ENCODE measurements around the gene TMEM115. TPM values are rescaled to one million over a fixed set of nuclear protein-coding genes. Genes with fewer than 3 reads are reported as not detected.

TMEM115 gene
- total and polyA plus RNA-seq, 2 of the 4 experiments (the other 2 are of a cell fraction), result 35.3 to 47.3 TPM

GRCh38 chr3:50356553-50356952 is 2.8 kb downstream of the TMEM115 start:
- H2BK120ac ChIP-seq (ENCODE audit: low read depth, low read length), result no peak overlapping the region
- peaks cover 53% of the 10 kb centered on the region for H4K20me1 ChIP-seq (ENCODE audit: insufficient read depth, low read length)
- CTCF ChIA-PET, result interaction anchor here (0.5 kb wide), 1 partner anchor 186 kb away, joined by 3 read pairs; no protein-coding TSS in a partner anchor
- DNase-seq, result no peak
- H3K18ac ChIP-seq (ENCODE audit: low read depth, low read length), result no peak overlapping the region
- H2AK5ac ChIP-seq (ENCODE audit: low read depth, low read length), result no peak overlapping the region
- H3K79me1 ChIP-seq (ENCODE audit: low read depth in 1 of 2, low read length in 2 of 2), result peaks cover 4 to 66% of the 10 kb centered on the region in 2 experiments
- H2BK15ac ChIP-seq (ENCODE audit: low read depth, low read length), result no peak overlapping the region
- 88% methylated on average over 1 of the region's 5 CpGs; no CpG with 5 or more reads in 1 of the 2 experiments for WGBS, 2 experiments (ENCODE audit: extremely low coverage in 2 of 2, insufficient read length in 1 of 2)
- H2AFZ ChIP-seq (replicated peaks; ENCODE audit: low read length, poor library complexity), result no peak overlapping the region
- H2AK9ac ChIP-seq (replicated peaks; ENCODE audit: low read depth, low read length, poor library complexity), result peak overlapping the region; percentile 8
- H3K27me3 ChIP-seq (ENCODE audit: control insufficient read depth, insufficient read depth, low read length), result no peaks in the 10 kb centered on the region
- dilution Hi-C loops (cut with HindIII; ENCODE audit: low sequenced_read_pairs, unreplicated experiment) (no loop called here), intact Hi-C loops (cut with micrococcal nuclease) (no loop called here), in situ Hi-C loops (cut with MboI; ENCODE audit: low sequenced_read_pairs) (no loop called here)
- no peak overlapping the region for H3K27ac ChIP-seq (ENCODE audit: insufficient read depth, low read length)
- no peak overlapping the region; the same call in 1 of the 2 replicates for H3K4me3 ChIP-seq (ENCODE audit: insufficient read depth, low read depth, low read length)
- peaks cover 29% of the 10 kb centered on the region for H3K4me1 ChIP-seq (ENCODE audit: control insufficient read depth, insufficient read depth, low read length)
- peaks cover 17% of the 10 kb centered on the region for H3K9me1 ChIP-seq (ENCODE audit: insufficient read depth, low read length)
- H2BK20ac ChIP-seq (ENCODE audit: low read depth, low read length), result no peak overlapping the region
- no peak overlapping the region for H3K4ac ChIP-seq (ENCODE audit: low read depth, low read length)
- no peaks in the 10 kb centered on the region for H3K9me3 ChIP-seq (ENCODE audit: control insufficient read depth, insufficient read depth, low read length)
- 0 out of 2 replicates have a peak overlapping the region, but pooled peaks have one; percentile 19 for H3K14ac ChIP-seq (replicated peaks; ENCODE audit: low read depth, low read length)
- peaks cover 44% of the 10 kb centered on the region for H3K36me3 ChIP-seq (ENCODE audit: control insufficient read depth, insufficient read depth, low read length)
- H3K23ac ChIP-seq (ENCODE audit: low read depth, low read length), result peak overlapping the region; percentile 3; the same call in 1 of the 2 replicates
- no peak for TF ChIP-seq CHD1 (IDR thresholded peaks at IDR 0.05; ENCODE audit: low read depth, low read length)
- TF ChIP-seq BHLHE40 (IDR thresholded peaks at IDR 0.05; ENCODE audit: low read depth, low read length), result no peak
- no peak for TF ChIP-seq MXI1 (IDR thresholded peaks at IDR 0.05; ENCODE audit: borderline replicate concordance, low read depth, low read length)
- TF ChIP-seq RAD21 (IDR thresholded peaks at IDR 0.05; ENCODE audit: low read length), result no peak
- TF ChIP-seq, protein P1, sequence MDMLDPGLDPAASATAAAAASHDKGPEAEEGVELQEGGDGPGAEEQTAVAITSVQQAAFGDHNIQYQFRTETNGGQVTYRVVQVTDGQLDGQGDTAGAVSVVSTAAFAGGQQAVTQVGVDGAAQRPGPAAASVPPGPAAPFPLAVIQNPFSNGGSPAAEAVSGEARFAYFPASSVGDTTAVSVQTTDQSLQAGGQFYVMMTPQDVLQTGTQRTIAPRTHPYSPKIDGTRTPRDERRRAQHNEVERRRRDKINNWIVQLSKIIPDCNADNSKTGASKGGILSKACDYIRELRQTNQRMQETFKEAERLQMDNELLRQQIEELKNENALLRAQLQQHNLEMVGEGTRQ (IDR thresholded peaks at IDR 0.05; ENCODE audit: low read depth, low read length), result no peak
- no peak for TF ChIP-seq CEBPB (IDR thresholded peaks at IDR 0.05; ENCODE audit: low read depth, low read length)
- no peak for TF ChIP-seq MAZ (IDR thresholded peaks at IDR 0.05; ENCODE audit: borderline replicate concordance, low read depth, low read length)
- TF ChIP-seq RFX5 (IDR thresholded peaks at IDR 0.05; ENCODE audit: low read depth, low read length), result no peak
- no peak for TF ChIP-seq MAFK (IDR thresholded peaks at IDR 0.05; ENCODE audit: low read depth, low read length)
- TF ChIP-seq CTCF (conservative IDR thresholded peaks at IDR 0.05; ENCODE audit: low read depth, low read length), result no peak
- H4K91ac ChIP-seq (ENCODE audit: insufficient read depth, low read depth, low read length), result no peak overlapping the region
- BruUV-seq (replicated peaks), result no TSS peak
- ATAC-seq (ENCODE audit: low read depth), result no peak
- no peak overlapping the region for H3K56ac ChIP-seq (ENCODE audit: extremely low read depth, insufficient read depth, low read length)
- POLR2A ChIA-PET (ENCODE audit: unreplicated experiment), result interaction anchor here (1.0 kb wide), 1 partner anchor 212 kb away, joined by 3 read pairs; the partner anchor contains the start of gene HEMK1
- H4K8ac ChIP-seq (ENCODE audit: low read depth in 2 of 2, low read length in 2 of 2), result no peak overlapping the region
- H3K9ac ChIP-seq (ENCODE audit: low read depth, low read length), result no peak overlapping the region
- no peak overlapping the region for H4K5ac ChIP-seq (ENCODE audit: low read depth, low read length)
- H3K4me2 ChIP-seq (ENCODE audit: low read depth, low read length), result peak overlapping the region; percentile 94
- H2BK5ac ChIP-seq (ENCODE audit: low read depth, low read length, poor library complexity, severe bottlenecking), result no peak overlapping the region
